GM10266 (cell line): ENCODE data around the gene ARSD.
"Not testable (repeated sequence)": the region's sequence is repeated elsewhere in the genome, so short reads cannot be mapped to it uniquely, and the experiment has no call there.

Experiments
- DNase-seq: peaks from one replicate; pipeline ENCODE4 v3.0.0; 2012; ENCODE audit errors: extremely low spot score
- CTCF ChIP-seq: IDR thresholded peaks from 2 replicates; pipeline ENCODE4 v1.5.1; 2012; ENCODE audit warnings: mild to moderate bottlenecking, low read depth; ENCODE audit not compliant: control insufficient read depth, insufficient read depth; ENCODE audit errors: missing control alignments

The ARSD gene

GRCh38 chrX:2955281-2955680 is 26.1 kb upstream of the ARSD start:
- DNase-seq: no peak
- TF ChIP-seq CTCF: no peak

- no peak for DNase-seq
- no peak for TF ChIP-seq CTCF
Measured at GRCh38 chrX:2954541-2954940, 25.4 kb upstream of the ARSD start.

GRCh38 chrX:2937942-2938341 is 8.8 kb upstream of the ARSD start:
- DNase-seq: not testable (repeated sequence)

GRCh38 chrX:2934715-2935710 is 5.9 kb upstream of the ARSD start:
- no peak for DNase-seq

GRCh38 chrX:2933125-2933900 is 4.2 kb upstream of the ARSD start:
- DNase-seq: no peak
- no peak for TF ChIP-seq CTCF

More at GRCh38 chrX:2934715-2935710, 5.9 kb upstream of the ARSD start:
- TF ChIP-seq CTCF: no peak

- TF ChIP-seq CTCF: no peak
- no peak for DNase-seq
Measured at GRCh38 chrX:2931612-2932011, 2.5 kb upstream of the ARSD start.

- no peak for DNase-seq
- TF ChIP-seq CTCF: no peak
Measured at GRCh38 chrX:2931155-2931554, 2.0 kb upstream of the ARSD start.
